ENCODE data around the gene STXBP6.

Gene STXBP6

DNA sequence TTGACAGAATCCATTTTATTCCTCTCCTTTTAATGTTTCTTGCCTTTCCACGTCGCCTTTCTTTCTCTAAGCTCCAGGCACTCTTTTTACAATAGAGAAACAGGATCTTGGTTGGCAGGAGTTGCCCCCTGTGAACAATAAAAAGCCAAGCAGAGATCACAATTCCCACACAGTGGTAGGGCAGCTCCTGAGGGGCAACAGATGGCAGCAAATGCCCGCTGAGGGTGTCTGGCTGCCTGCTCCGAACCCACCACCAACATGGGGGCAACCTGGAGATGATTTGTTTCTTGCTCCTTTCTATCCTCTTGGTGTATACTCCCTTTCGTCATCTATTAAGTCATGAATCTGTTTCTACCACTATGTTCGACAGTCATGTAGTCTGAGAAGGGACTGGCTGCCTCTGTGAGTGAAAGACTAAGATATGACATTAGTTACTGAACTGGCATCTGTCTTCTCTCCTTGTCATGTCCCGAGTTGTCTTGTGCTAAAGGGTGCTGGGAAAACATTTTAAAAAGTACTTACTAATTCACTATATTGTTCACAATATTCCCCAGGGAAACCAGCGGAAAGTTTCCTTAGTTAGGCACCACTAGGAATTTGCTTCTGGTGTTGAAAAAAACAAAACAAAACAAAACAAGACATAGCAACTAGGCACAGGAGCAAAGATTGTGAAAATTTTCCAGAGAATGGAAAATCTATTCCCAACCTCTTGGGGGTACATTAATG is 170.1 kb downstream of the STXBP6 start:
- no peak for DNase-seq

DNA sequence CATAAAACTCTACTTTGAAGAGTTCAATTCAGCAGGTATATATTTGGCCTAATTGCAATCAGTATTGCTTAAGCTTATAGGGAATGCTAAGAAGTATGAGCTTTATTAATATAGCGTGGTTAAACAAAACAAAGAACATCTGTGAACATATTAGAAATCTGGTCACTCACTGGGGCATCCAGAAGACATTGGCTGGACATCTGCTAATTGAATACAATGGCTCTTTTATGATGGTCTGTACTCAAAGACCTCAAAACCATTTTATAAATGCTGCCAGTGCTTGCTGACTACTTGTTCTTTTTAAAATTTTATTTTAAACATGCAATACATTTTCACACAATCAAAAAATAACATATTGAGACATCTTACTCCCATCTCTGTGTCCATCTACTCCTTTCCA is 173.0 kb downstream of the STXBP6 start:
- no peak for DNase-seq

DNA sequence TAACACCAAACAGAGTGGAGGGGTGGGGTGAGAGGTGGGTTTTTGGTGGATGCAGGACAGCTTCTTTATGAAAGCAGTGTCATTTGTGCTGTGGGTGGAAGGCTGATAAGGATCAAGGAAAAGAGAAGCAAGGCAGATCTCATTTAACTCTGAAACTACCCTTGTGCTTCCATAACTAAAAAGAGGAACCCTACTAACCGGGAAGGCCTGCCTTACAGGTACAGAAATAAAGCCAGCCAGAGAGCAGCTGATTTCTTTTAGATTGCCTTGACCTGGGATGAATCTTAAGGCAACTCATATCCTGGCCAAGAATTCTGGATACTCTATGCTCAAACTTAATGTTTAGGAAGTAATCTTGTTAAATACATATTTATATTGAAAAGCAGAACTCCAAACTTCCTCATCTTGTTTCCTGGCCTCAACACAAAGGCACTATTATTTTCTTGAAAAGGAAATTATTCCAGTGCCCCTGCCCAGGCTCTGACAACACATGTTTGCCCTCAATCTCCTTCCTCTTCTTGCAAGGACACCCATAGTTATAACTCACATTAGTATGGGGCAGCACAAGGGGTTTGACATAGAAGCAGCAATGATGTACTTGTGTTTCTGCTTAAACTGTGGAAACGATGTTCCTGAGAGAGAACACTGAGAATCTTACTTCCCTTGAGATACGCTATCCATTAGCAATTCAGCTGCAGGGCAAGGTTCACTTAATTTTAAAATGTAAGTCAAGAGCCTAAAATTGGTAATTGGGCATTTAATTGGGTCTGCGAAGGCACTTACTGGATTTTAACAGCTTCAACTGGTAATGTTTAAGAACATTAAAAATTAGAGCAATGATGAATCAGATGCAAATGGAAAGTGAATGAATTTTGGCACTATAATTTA is 173.7 kb downstream of the STXBP6 start:
- no peak for DNase-seq

DNA sequence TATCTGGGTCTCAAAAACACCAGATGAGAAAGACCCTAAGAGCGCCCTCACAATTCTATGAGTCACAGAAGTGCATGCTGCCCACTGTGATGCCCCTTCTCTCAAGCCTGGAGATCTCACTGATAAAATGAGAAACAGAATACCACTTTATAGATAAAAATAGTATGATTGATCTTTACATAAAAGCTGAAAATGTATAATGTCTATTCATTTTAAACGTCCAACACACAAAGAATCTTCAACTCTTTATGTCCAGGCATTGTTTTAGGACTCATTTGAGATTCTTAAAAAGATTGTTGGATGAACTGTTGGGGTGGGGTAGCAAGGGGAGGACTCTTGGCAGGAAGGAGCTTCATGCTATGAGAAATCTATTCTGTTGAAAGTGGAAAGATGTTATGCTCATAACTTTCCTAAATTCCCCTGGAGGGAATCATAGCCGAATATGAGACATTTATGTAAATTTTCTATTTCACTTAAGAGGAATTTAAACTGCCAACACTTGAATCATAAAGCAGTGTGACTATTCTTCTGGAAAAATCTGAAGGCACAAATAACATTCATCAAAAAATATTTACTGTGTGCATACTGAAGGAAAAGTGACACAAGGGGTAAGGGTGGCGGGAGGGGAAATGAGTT is 174.6 kb downstream of the STXBP6 start:
- no peak for DNase-seq

DNA sequence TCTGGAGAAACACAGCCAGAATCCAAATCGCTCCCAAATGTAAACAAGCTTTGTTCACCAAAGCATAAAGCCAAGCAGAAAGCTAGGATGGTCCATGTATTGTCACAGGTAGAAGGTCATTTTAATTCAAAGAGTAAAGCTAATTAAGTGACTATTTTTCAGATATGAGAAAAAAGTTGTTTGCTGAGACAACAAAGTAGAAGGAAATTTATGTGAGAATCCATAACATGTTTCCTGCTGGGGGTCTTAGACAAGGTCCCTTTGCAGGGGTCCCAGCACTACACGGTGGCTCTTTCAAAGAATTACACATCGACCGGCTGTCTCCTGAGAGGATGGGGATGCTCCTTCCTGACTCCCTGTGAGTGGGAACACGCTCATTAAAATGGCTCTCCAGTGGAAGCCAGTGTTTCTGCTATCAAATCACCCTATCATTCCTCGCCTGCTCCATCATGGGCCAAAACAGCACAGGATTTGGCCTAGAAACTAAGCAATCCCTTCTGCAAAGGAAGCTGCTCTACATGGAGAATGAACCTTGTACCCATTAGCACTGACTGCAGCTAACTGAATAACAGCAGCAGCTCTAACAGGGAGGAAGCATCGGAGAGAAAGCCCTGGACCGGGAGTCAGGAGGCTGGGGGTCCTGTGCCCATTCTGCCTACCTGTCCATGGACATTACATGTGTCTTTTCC is 175.3 kb downstream of the STXBP6 start:
- DNase-seq = no peak

DNA sequence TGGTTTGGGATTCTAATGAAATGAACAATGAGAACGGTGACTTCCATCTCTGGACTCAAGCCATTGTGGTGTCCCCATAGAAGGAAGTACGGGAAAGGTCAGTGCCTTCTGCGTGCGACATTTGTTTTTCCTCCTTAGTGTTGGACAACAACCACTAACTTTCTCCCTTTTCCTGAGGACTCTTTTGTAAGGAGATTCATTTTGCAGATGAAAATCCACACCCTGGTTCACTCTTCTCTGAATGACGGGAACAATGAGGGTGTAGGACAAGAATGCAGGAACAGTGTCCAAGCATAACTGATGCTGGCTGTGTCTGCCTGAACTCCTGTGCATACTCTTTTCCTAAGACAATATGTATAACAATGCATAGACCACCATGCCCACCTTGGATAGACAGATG is 176.4 kb downstream of the STXBP6 start:
- no peak for DNase-seq

DNA sequence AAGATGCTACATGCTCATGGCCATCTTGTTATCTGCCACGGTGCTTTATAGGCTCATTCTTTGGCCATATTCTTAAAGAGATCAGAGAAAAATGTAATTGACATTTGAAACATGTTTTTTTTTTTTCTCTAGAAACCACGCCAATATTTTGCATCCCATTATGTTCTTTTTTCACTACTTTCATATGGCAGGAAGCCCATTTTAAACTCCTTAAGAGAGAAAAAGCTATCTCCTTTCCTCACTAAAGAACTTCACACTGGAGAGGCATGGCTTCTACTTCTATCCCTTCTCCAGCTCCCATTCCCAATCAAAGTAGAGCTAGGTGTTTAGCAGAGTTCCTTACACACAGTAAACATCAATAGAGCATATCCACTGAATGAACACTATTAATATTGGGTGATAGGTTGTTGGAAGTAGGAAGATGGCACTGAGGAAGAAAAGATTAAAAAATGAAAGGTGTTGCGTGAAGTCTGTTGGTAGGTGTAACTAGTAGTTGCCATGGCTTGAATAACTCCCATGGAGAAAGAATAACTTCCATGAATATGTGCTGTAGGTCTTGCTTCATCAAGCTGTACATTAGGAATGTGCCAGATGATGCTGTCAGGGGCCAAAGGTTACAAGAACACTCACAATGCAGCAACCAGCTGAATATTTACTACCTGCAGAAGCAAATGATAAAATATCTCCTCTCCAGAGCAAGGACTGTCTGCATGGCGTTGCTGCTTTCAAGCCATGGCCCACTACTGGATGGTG is 178.8 kb downstream of the STXBP6 start:
- no peak for DNase-seq

DNA sequence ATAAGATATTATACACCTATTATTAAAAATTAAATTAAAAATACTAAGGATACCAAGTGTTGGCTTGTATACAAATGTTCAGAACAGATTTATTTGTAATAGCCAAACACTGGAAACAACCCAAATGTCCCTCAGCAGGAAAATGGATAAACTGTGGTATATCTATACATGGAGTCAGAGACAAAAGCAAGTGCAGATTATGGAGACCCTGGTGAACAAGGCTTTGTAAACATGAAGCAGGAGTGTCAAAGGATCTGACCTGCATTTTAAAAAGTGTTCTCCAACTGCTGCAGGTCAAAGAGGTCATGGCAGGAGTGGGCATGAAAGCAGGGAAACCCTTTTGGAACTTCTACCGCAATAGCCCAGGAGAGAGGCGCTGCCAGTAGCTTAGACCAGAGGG is 181.6 kb downstream of the STXBP6 start:
- DNase-seq = no peak

DNA sequence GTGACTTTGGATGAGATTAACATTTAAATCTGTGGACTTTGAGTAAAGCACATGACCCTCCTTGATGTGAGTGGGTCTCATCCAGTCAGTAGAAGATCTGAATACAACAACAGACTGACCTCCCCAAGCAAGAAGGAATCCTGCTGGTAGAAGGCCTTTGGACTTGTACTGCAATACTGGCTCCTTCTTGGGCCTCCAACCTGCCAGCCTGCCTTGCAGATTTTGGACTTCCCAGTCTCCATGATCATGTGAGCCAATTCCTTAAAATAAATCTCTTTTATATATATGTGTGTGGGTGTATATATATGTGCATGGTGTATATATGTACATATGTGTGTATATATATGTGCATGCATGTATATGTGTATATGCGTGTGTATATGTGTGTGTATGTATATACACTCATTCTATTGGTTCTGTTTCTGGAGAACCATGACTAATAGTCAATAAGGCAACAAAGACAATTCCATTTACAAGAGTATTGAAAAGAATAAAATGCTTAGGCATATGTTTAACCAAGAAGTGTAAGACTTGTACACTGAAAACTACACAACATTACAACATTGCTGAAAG is 183.8 kb downstream of the STXBP6 start:
- DNase-seq = no peak

DNA sequence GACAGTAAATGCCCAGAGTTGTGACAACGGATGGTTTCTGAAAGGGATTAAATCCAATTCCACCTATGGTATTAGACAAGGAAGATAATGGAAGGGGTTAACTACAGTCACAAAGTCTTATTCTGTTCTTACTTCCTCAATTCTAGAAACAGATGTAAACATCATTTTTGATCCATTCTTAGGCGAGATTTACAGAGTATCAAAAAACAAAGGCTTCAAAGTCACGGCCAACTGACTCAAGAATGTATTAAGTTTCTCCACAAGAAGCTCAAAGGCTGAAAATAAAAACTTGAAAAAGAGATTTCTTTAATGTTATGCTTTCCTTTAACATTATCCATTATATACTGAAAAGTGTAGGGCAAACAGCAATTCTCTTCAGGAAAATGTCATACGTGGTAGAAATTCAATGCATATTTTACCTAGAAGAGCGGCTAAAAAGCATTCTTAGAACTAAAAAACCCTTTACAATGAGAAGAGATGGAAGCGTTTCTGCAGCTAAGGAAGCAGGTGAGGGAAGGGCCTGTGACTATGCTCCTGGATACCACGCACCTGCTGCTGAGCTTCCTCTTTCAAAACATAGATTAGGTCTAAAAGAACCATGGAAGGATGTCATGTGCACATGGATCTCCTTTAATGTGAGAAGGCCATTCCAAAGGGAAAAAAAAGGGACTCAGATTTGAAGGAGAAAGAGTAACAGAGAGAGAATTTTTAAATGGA is 185.8 kb downstream of the STXBP6 start:
- DNase-seq = no peak

DNA sequence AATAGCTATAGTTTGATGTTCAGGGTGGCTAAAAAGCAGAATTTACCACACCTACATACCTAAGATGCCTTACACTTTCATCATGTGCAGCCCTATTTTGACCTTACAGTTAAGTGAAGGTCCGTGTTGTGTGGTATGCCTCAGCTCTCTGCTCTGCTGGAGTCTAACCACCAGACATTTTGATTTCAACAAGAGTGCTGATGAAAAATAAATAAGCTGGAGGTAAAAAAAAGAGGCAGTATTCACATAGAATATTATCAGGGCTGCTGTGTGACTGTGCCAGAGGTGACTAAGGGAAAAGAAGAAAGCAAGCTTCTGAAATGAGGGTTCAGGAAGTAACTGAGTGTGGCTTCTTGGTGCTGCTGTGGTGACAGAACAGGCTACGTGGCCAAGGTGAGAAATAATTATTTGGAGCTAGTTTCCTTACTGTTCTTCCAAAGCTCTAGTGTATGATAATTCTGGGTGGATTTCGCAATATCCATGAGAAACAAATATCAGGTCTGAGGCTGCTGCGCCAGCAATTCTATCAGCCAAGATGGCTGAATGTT is 188.8 kb downstream of the STXBP6 start:
- no peak for DNase-seq

DNA sequence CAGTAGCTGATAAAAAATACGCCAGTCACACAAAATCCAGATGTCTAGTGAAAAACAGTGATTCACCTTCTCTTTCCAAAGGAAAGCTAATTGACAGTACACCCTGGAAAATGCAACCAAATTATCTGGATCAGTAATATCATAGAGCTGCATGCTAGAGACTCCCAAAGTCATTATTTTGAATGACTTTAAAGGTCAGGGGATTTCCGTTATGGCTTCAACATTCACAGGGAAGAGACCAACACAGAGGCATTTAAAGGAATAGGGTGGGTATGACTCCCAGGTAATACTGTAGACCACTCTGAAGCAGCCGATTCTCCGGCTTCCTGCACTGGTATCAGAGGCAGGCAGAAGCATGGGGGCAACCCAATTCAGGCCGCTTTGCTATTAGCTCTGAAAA is 190.4 kb downstream of the STXBP6 start:
- DNase-seq = no peak

DNA sequence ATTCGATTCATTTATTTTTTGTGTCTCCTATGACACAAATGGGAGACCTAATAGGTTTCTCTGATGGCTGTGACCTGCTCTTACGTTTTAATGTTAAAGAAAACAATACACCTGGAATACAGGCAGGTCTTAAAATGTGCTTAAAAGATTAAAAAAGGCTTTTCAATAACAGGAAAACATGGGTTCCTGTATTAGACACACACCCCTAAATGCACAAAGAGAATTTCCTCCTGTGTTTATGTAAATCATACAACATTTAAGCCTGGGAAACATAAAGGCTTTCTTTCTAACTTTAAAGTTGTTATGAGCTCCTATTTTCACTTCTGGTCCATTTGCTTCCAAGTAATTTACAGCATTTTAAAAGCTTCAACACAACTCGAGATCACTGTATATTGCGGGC is 191.3 kb downstream of the STXBP6 start:
- no peak for DNase-seq

DNA sequence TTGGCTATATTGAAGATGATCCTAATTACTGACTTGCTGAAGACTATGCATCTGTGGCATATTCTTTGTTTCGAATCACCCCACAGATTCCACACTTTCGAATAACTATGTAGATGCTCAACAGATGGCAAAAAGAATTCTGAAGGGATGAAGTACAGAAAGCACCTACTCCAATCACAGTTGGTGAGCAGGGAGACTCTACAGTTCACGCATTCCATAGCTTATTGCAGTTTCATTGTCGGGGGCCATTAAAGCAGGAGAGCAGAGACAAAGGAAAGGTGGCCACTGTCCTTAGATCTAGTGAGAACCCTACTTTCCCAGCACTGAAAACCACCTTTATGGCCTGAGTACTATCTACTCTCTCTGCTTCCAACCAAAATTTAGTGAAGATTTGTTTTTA is 191.9 kb downstream of the STXBP6 start:
- DNase-seq = no peak

DNA sequence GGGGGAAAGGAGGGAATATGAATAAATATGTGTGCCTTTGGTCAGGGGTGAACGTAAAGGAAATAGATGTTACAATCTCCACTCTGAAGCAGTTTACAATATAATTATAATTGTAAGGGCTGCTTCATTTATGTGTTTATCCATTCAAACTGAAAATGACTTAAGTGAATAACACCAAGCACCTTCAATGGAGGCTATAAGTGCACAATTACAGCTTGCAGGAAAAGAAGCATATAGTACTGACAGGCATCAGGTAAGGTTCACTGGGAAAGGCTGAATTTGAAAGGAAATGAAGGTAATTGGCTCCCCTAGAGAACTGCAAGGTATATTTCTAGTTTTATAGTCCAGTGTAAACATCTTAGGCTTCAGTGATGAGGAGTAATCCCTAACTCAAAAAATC is 192.7 kb downstream of the STXBP6 start:
- DNase-seq = no peak

DNA sequence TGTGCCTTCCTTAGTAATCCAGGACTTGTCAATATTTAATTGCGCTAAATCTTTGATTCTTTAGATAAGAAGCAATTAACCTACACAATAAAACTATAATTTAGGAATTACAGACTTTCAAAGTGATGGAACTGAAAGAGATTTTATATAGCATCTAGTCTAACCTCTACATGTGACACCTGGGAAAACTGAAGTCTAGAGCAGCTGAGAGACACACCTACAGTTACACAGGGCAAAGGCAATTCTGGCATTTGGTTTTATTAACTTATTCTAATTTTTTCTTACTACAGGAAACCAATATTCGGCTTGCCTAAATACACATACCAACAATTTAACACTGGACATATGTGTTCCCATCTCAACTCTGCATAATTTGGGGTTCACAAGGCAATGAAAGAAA is 196.5 kb downstream of the STXBP6 start:
- no peak for DNase-seq

DNA sequence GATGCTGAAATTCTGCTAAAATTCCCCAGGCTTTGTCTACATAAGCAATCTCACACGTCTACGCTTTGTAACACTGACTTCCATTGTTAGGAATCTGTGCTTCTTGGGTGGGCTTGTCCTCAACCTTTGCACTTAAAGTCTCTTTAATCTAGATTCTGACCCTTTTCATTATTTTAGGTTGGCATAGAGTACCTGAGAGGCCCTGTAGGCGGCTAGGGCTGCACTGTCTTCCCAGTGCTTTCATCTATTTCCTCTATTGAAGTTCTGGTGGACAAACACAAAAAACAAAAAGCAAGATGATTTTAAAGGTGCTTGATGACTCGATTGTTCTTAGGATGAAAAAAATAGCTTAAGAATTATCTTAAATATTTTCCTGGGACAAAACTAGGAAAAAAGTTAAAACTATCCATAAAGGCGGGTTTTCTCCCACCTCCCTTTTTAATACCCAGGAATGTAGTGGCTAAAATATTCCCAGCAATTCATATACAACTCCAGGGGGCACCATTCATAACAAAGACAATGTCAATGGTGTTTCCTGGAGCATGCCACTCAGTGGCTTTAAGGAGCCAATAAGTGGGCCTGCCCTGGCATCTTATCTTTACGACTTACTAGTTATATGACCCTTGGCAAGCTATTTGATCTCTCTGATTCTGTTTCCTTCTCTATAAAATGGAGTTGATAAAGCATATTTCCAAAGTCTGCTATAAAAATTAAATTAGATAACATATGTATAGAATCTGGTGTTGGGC is 197.5 kb downstream of the STXBP6 start:
- no peak for DNase-seq

DNA sequence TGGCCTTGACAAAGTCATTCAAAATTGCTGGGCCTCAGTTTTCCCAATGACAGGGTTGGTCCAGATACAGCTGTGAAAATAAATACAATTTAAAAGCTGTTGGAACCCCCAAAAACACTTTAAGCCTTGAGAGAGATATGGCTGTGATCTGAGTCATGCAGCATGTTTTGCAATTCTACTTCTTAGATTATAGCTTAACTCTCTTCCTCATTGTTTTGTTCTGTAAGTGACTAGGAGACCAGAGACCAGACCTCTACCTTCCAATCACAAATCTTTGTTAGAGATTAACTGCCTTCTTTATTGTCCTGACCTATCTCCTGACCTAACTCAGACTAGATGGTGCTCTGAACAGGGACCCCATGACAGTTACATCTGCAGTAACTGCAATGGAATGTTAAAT is 198.1 kb downstream of the STXBP6 start:
- no peak for DNase-seq

DNA sequence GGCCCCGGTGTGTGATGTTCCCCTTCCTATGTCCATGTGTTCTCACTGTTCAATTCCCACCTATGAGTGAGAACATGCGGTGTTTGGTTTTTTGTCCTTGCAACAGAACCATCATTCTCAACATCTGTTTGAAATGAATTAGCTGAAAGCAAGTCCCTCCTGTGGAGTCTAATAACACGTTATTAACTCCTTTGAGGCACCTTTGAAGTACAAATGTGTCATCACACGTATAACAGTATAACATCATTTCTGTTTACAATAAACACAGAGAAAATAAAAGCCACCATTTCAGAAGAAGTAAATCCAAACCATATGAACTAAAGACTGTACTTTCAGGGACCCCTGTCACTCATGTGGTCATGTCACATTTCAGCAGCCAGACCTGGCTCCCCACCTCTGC is 198.5 kb downstream of the STXBP6 start:
- no peak for DNase-seq

DNA sequence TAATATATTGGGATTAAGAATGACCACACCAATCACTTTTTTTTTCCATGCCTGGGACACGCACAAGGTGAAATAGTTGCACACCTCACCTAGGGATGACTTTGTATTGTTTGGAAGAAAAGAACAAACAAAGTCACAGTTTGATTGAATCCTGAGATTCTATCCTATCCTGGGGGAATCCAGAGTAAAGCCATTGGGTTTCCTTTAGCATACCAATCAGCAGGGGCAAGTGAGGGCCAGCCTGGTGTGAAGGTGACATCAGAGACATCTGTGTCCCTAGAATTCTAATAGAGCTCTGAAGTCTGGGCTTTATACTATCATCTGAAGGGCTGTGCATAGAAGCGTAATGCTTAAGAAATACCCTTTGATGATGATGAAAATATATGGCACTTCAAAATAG is 199.9 kb downstream of the STXBP6 start:
- no peak for DNase-seq
